GM18517 (cell line): ENCODE data around the gene SLC17A9.
"Not testable (repeated sequence)": the region's sequence is repeated elsewhere in the genome, so short reads cannot be mapped to it uniquely, and the experiment has no call there.

Source experiments
- ATAC-seq: cut with Tn5 transposase; IDR thresholded peaks from one replicate; pipeline ENCODE4 v1.9.1; 2021; ENCODE audit warnings: mild to moderate bottlenecking, moderate library complexity; ENCODE audit not compliant: unreplicated experiment

The SLC17A9 gene

DNA sequence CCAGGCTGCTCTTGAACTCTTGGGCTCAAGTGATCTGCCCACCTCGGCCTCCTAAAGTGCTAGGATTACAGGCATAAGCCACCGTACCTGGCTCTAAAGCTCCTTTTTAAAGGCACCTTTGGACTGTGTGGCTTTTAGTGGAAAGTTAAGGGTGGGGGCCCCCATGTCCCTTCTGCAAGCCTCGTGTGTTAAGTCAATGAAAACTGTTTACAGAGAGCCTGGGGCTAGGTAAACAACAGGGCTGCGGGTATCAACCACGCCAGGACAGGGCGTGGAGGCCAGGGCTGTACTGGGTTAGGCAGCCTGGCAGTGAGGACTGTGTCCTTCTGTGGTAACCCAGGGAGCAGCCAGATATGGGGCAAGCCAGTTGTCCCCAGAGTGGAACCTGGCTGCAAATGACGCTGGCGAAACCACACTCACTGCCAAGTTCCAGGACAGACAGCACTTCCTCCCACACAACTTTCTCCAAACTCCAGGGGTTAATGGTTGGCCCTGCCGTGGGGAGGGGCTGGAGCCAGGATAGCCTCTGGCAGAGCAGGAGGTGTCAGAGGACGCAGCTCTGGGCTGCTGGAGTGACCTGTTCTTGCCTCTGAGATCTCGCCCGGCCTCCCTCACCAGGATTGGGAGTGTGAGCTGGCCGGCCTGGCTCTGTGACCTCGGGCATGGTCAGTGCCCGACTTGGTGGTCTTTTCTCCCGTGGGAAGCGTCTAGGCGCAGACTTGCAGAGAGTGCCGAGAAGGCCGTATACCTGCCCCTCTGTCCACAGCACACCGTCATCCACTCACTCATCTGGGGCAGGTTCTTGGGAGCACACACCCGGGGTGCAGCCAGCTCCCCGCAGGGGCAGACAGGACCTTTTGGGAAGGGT is 3.2 kb downstream of the SLC17A9 start:
- ATAC-seq, result no peak

DNA sequence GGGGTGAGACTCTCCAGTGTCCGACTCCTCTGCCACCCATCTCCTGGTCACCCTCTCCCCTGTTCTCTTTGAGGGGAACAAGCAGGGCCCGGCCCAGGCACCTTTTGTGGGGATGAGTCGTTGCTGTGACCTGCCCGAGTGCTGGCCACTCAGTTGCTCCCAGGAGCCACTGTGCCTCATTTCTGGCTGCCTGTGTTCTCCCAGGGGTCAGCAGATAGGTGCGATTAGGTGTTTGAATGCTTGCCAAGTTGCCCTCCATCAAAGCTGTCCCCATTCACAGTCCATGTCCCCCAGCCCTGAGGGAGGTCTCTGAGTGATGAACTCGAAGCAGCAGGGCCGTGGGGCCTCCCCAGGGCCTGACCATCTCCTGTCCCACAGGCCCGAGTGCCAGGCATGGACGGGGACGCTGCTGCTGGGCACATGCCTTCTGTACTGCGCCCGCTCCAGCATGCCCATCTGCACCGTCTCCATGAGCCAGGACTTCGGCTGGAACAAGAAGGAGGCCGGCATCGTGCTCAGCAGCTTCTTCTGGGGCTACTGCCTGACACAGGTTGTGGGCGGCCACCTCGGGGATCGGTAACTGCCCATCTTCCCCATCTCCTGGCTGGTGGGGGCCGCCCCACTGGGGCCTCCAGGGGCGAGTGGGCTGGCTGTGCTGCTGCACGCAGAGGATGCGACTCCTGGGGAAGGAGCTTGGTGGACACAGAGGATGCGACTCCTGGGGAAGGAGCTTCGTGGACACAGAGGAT is 4.1 kb downstream of the SLC17A9 start:
- ATAC-seq, result no peak

DNA sequence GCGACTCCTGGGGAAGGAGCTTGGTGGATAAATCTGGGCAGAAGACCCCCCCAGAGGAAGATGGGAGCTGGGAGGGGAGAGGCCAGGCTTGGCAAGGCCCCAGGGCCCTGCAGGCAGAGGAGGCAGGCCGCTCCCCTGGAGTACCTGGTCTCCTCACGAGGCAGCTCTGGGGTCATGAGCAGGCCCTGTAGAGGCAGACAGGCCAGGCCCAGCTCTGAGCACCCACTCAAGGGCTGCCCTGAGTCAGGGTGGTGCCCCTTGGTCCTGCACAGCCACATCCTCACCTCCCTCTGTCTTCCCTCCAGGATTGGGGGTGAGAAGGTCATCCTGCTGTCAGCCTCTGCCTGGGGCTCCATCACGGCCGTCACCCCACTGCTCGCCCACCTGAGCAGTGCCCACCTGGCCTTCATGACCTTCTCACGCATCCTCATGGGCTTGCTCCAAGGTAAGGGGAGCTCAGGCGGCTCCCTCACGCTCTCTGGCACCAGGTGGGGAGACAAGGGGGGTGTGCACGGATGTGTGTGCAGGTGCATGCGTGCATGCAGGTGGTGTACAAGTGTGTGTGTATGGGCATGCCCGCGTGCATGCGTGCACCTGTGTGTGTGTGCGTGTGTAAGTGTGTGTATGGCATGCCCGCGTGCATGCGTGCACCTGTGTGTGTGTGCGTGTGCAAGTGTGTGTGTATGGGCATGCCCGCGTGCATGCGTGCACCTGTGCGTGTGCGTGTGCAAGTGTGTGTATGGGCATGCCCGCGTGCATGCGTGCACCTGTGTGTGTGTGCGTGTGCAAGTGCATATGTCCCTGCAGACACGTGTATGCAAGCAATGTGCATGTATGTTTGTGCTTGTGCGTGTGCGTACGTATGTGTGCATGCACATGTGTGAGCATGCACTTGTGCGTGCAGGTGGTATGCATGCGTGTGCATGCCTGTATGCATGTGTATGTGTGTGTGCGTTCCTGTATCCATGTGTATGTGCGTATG is 4.9 kb downstream of the SLC17A9 start:
- no peak for ATAC-seq

DNA sequence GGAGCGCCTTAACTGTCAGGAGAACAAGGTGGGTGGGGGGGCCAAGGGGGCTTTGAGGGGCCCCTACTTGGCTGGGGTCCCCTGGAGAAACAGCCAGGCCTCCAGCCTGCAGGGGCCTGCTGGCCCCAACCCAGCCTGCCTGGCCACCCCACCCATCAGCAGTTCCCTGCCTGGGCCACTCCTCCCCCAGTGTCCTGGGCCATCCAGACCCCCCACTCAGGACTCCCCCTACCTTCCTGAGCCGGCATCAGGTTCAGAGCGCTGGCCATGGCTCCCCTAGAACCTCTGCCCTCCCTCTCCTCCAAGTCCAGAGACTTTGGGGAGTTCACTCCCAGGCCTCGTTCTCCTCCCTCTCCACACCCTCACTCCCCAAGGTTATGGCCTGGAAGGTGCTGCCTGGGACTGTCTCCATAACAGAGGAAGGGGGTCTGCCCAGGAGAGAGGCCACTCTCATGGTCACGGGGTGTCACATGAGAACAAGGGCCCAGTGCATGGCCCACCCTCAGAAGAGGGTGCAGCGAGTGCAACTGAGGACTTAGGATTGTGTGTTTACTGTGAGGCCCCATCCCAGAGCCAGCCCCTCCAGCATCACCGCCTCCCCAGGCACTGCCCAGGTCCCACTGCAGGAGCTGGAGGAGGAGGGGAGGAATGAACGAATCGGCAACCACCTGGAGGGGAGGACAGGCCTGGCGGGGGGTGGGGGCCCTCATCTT is 6.0 kb downstream of the SLC17A9 start:
- ATAC-seq, result no peak

DNA sequence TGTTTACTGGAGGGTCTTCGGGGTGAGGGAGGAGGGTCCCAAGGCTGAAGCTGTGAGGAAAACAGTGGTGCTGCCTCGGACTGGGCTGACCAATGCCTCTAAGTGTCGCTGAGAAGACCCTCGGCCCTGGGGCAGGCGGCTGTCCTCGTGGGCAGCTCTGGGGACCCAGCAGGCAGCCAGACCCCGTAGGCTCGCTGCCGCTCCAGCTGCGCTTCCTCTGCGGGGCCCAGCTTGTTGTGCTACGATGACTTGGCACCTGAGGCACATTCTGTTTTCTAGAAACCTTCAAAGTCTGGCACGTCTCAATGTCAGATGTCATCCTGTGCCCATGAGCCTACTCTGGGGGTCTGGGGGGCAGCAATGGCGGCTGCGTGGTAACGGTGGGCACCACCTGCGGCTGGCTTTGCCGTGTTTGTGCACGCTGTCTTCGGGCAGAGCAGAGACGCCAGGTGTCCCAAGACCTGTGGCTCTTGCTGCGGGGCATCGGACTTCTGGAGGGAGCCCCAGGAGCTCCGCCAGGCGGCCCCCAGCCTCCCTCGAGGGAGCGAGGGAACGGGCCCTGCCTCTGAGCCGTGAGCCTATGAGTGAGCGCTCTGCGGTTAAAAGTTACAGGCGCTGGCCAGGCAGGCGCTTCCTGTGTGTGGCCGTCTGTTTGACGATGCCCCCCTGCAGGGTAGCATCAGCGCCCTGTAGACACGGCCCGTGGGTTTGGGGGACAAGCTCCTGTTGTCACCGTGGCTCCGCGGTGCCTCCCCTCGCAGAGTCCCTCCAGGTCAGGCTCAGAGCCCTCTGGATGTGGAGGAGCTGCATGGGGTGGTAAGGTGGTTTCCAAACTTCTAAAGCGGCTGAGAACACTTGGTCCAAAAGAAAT is 6.8 kb downstream of the SLC17A9 start:
- ATAC-seq, result no peak

DNA sequence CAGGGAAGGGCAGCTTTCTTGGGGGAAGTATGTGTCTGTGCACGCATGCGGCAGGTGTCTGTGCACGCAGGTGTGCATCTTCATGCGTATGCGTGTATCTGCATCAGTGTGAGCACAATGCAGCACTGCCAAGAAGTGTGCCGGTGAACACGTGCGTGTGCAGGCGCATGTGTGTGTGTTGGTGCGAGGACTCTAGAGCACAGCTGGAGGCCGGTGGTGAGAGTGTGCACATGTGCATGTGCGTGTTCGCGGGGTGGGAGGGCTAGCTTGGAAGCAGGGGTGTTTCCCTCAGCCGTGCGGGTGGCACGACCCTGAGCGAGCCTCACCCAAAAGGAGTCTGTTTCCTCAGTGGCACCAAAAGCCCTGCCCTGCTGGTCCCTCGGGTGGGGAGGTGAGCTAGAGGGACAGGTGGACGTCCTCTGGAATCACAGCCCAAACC is 7.5 kb downstream of the SLC17A9 start:
- no peak for ATAC-seq

DNA sequence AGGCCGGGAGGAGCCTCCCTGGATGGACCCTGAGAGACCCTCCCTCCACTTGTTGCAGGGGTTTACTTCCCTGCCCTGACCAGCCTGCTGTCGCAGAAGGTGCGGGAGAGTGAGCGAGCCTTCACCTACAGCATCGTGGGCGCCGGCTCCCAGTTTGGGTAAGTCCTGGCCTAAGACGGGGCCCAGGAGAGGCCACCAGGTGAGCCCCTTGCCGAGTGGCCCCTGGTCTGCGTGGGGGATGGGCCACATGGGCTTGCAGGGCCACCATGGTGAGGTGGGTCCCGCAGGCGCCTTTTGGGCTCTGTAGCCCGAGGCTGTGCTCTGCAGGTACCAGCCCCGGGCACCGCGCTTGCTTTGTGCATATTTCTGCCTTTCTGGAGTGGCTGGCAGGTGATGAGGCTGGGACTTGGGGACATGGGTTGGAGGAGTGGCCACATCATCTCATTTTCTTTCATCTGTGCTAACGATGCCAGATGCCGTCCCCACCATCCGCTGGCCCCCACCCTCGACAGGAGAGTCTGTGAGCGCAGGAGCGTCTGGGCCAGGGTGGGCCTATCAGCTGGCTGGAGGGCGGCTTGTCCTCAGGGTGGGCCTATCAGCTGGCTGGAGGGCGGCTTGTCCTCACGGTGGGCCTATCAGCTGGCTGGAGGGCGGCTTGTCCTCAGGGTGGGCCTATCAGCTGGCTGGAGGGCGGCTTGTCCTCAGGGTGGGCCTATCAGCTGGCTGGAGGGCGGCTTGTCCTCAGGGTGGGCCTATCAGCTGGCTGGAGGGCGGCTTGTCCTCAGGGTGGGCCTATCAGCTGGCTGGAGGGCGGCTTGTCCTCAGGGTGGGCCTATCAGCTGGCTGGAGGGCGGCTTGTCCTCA is 8.2 kb downstream of the SLC17A9 start:
- ATAC-seq, result not testable (repeated sequence)

DNA sequence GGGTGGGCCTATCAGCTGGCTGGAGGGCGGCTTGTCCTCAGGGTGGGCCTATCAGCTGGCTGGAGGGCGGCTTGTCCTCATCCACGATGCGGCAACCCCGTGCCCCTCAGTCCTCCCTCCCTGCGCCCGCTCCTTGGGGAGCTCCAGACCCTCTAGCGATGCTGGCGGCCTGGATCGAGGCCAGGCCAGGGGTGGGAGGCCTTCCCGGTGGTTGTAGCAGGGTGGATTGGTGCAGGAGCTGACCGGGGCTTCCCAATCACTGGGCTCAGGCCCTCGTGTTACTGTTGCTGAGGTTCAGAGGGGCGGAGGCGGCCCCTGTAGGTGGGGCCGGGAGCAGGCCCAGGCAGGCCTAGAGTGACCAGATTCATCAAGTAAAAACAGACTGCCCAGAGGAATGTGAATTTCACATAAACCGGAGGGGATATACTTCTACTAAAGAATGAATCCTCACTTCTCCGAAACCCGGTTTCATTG is 8.8 kb downstream of the SLC17A9 start:
- ATAC-seq, result no peak

DNA sequence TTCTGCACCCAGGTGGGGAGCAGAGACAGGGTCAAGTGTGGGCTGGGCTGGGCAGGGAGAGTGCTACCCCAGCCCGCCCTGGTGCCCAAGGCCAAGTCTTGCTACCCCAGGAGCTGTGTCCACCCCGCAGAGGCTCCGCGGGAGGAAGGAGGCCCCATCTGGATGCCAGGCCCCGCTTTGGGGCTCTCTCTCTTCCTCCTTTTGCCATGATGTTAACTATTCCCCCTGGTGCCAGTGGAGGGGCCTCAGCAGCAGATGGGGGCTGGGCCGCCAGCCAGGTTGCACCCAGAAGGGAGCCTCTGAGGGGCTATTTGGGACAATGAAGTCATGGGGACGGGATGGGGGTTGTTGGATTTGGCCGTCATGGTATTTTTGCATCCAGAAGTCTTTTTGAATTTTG is 9.3 kb downstream of the SLC17A9 start:
- ATAC-seq, result no peak

DNA sequence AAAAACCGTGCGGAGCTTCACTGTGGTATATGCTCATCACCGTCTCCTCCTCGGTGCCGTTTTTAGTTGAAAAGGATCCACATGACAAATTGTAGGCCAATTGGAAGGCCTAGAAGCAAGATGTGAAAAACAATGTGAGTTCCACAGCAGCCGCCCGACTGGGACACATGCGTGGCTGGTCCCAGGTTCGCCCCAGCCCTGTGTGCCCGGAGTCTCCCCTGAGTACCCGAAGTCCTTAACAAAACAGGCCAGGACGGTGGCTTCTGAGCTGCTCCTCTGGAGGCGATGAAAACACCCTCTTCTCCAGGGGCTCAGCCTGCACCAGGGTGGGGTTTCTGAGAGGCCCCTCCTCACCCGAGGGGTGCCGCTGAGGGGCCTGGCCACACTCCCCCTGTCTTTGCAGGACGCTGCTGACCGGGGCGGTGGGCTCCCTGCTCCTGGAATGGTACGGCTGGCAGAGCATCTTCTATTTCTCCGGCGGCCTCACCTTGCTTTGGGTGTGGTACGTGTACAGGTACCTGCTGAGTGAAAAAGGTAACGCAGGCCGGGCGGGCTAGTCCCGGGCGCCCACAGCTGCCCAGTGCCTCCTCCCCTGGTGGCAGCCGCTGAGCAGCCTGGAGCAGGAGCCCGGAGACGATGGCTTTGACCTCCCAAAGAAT is 9.8 kb downstream of the SLC17A9 start:
- no peak for ATAC-seq

DNA sequence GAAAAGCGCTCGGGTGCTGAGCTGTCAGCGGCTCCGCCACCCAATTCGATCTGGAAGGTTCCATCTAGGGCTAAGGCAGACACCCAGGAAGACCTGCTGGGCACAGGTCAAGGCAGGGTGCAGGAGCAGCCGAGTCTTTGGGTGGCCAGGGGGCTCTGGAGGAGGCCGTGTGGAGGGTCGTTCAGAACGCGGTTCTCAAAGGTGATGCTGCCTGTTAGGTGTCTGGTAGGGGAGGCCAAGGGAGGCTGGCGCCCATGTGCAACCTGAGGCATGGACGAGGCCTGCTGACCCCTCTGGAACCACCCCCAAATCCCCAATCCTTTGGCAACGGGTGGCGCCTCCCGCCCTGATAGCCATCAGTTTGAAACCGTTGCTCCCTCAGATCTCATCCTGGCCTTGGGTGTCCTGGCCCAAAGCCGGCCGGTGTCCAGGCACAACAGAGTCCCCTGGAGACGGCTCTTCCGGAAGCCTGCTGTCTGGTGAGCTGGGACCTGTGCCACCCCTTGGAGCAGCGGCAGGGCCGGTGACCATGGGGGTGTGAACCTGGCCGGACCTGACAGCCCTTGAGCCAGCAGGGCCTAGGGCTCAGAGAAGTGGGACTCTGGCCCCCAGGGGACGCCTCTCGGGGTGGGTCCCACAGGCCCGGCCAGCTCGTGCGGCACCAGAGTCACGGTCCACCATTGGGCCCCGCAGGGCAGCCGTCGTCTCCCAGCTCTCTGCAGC is 10.5 kb downstream of the SLC17A9 start:
- ATAC-seq, result no peak

DNA sequence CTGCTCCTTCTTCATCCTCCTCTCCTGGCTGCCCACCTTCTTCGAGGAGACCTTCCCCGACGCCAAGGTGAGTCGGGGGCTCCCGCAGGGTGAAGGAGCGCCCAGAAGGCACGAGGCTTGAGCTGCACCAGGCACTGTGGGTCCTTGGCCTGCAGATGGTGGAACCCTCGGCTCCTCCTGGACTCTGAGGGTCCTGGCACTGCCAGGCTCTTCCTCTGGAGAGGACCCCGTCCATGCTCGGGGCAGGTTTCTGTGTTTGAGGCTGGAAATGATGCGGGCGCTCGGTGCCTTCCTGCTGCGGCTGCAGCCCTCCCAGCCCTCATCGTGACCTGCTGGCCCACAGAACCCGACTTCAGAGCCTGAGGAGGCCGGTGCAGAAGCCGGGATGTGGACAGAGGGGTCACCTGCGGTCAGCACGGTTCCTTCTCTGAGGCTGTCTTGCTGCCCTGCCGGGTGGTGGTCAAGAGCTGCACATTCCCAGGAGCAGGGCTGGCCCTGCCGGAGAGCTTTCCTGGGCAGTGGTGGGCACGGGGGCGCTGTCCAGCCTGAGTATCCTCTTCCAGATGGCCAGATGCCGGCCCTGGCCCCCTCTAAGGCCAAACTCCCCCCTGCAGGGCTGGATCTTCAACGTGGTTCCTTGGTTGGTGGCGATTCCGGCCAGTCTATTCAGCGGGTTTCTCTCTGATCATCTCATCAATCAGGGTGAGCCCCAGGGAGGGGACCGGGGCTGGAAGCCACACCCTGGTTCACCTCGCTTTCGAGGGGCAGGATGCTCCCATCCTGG is 11.3 kb downstream of the SLC17A9 start:
- no peak for ATAC-seq

DNA sequence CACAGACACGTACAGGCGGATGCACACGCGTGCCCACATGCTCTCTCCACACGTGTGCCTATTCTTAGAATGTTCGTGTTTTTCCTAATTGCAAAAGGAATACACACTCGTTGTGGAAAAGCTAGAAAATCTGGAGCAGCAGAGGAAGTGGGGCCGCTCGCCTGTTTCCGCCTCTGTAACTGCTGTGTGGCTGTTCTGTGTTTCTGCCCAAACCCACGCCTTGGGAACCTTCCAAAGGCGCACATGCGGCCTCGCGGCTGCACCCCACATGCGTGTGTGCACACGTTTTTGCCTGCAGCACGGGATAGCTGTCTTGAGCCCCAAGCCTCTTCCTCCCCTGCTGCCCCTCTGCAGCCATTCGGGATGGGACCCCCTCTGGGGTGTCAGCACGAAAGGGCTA is 12.2 kb downstream of the SLC17A9 start:
- ATAC-seq, result no peak

DNA sequence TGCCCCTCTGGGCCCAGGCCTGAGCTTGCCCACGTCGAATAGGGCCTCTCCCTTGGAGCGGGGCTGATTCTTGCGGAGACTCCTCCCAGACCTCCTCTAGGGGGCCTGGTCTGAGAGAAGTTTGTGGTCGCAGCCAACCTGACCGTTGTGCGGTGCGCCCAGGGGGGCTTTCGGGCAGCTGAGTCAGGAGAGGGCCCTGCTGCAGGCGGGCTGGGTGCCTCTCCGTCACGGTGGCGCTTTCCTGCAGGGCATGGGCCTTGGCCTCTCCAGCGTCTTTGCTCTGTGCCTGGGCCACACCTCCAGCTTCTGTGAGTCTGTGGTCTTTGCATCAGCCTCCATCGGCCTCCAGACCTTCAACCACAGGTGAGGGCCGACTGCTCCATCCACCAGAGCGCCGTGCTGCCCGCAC is 12.9 kb downstream of the SLC17A9 start:
- no peak for ATAC-seq

DNA sequence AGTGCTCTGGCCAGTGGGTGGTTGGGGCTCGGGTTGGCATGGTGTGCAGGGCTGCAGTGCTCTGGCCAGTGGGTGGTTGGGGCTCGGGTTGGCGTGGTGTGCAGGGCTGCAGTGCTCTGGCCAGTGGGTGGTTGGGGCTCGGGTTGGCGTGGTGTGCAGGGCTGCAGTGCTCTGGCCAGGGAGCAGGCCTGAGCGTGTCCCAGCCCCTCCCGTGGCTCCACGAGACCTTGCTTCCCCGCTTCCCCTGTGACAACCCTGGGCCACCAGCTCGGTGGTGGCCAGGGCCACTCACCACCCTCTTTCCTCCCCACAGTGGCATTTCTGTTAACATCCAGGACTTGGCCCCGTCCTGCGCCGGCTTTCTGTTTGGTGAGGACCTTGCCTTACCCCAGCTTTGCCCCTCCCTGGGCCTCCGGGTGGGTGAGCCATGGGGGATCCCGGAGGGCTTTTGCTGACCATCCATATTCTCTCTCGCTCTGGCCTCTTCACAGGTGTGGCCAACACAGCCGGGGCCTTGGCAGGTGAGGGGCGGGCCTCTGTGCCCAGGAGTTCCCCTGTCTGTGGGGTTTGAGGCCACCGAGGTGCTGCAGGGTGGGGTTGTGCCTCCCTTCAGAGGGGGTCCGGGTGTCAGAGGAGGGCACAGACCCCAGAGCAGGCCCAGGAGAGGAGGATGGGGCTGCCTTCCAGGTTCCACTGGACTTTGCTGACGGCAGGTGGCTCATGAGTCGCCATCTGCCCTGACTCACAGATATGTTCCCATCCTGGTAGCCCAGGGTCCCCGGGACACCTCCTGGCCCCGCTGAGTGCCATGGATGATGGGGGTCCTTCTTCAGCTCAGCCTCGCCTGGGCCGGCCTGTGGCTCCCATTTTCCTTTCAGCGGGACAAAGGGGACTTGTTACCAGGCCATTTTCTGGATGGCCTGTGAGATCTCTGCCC is 14.0 kb downstream of the SLC17A9 start:
- ATAC-seq, result no peak
